ENCODE data around the gene RPL12. TPM values are rescaled to one million over a fixed set of nuclear protein-coding genes. Genes with fewer than 3 reads are reported as not detected.
A peak's percentile ranks its signal among the peaks of the same experiment; 100 is the strongest.

The RPL12 gene
- total and polyA plus RNA-seq, 10 donors: 1,013 to 9,017 (median 1,657) TPM

GRCh38 chr9:127399736-127400269 is 51.4 kb downstream of the RPL12 start:
- no peak overlapping the region for H3K27ac ChIP-seq
- DNase-seq: peak; percentile 58
- no peaks in the 10 kb centered on the region for H3K9me3 ChIP-seq
- peaks cover 0 to 50% (median 12%) of the 10 kb centered on the region in 6 donors for H3K36me3 ChIP-seq
- H3K4me3 ChIP-seq: no peak overlapping the region
- H3K4me1 ChIP-seq: peaks cover 6 to 35% (median 24%) of the 10 kb centered on the region in 6 donors
- 94 to 99% (median 96%) methylated on average over 12 to 14 of the region's 14 CpGs for WGBS, 5 donors
- TF ChIP-seq CTCF (IDR thresholded peaks at IDR 0.05 in 8 of 11, conservative IDR thresholded peaks at IDR 0.05 in 3 of 11): no peak
- no peak for TF ChIP-seq POLR2A (IDR thresholded peaks at IDR 0.05)
- no peak for TF ChIP-seq POLR2AphosphoS5 (IDR thresholded peaks at IDR 0.05)
- H3K27me3 ChIP-seq (replicated peaks in 1 of 7): peaks cover 0 to 32% (median 0%) of the 10 kb centered on the region in 7 donors
- intact Hi-C loops (cut with DNase I; ENCODE audit: low total_unique reads): loop anchor here (10.0 kb wide), 1 partner anchor 175 kb away; no protein-coding TSS in a partner anchor

- Histone ChIP-seq H3K27me3 (replicated peaks in 1 of 7) (peaks cover 0 to 40% (median 0%) of the 10 kb centered on the region in 7 donors), H3K4me3 (peak overlapping the region in 5 of 8 donors; percentile 79 to 89 (median 83)), H3K4me1 (peaks cover 6 to 35% (median 24%) of the 10 kb centered on the region in 6 donors), H3K36me3 (peaks cover 0 to 41% (median 4%) of the 10 kb centered on the region in 6 donors), H3K9me3 (no peaks in the 10 kb centered on the region), H3K27ac (peak overlapping the region in 1 of 8 donors; percentile 89)
- intact Hi-C loops (cut with DNase I; ENCODE audit: low total_unique reads): loop anchor here (10.0 kb wide), 1 partner anchor 174 kb away; no protein-coding TSS in a partner anchor
- WGBS, 5 donors: 88 to 94% (median 89%) methylated on average over 13 of the region's 13 CpGs
- DNase-seq: peak; percentile 61
- no peak for TF ChIP-seq POLR2A (IDR thresholded peaks at IDR 0.05)
- no peak for TF ChIP-seq CTCF (IDR thresholded peaks at IDR 0.05 in 8 of 11, conservative IDR thresholded peaks at IDR 0.05 in 3 of 11)
- TF ChIP-seq POLR2AphosphoS5 (IDR thresholded peaks at IDR 0.05): no peak
Measured at GRCh38 chr9:127398715-127399400, 52.3 kb downstream of the RPL12 start.

- Histone ChIP-seq H3K27ac (peak overlapping the region in 5 of 8 donors; percentile 85 to 89 (median 87)), H3K36me3 (peaks cover 0 to 35% (median 0%) of the 10 kb centered on the region in 6 donors), H3K9me3 (no peaks in the 10 kb centered on the region), H3K4me3 (peak overlapping the region; percentile 72 to 90 (median 82)), H3K27me3 (replicated peaks in 1 of 7) (peaks cover 0 to 40% (median 0%) of the 10 kb centered on the region in 7 donors), H3K4me1 (peaks cover 6 to 35% (median 24%) of the 10 kb centered on the region in 6 donors)
- 37 to 62% (median 42%) methylated on average over 4 to 5 of the region's 5 CpGs for WGBS, 5 donors
- intact Hi-C loops (cut with DNase I; ENCODE audit: low total_unique reads): loop anchor here (10.0 kb wide), 1 partner anchor 173 kb away; no protein-coding TSS in a partner anchor
- DNase-seq: peak; percentile 71
- TF ChIP-seq CTCF (IDR thresholded peaks at IDR 0.05 in 8 of 11, conservative IDR thresholded peaks at IDR 0.05 in 3 of 11) (peak in 1 of 11 experiments; percentile 19), POLR2A (IDR thresholded peaks at IDR 0.05) (no peak), POLR2AphosphoS5 (IDR thresholded peaks at IDR 0.05) (no peak)
Measured at GRCh38 chr9:127398275-127398647, 52.9 kb downstream of the RPL12 start.

Small RNA genes lying within 50 kb of the gene (small RNA-seq; reads per million reads assigned to genes)
- gene RF00019 (0 reads per million in 4 donors), gene SNORA65 (431 to 570 (median 477) reads per million in 4 donors)

Other genes starting within 250 kb of the RPL12 start
- 10 to 100 TPM in 5 of 7 donors, 1 to 10 TPM in 2; 6.6 to 14.7 (median 11.1) TPM for gene GARNL3, start 186.6 kb downstream of the RPL12 start, total RNA-seq
- 1 to 10 TPM; 2.1 to 6.3 (median 4.2) TPM for gene GARNL3, start 186.6 kb downstream of the RPL12 start, polyA plus RNA-seq
- gene SLC2A8, start 54.2 kb downstream of the RPL12 start, total RNA-seq: 10 to 100 TPM; 16.8 to 32.0 (median 23.0) TPM
- gene SLC2A8, start 54.2 kb downstream of the RPL12 start, polyA plus RNA-seq: 10 to 100 TPM; 10.0 to 18.3 (median 14.5) TPM
- 10 to 100 TPM; 10.4 to 14.7 (median 12.7) TPM for gene ZNF79, start 27.0 kb downstream of the RPL12 start, total RNA-seq
- gene ZNF79, start 27.0 kb downstream of the RPL12 start, polyA plus RNA-seq: 1 to 10 TPM; 2.3 to 4.1 (median 3.8) TPM
- gene LRSAM1, start 104 bp upstream of the RPL12 start, total RNA-seq: 10 to 100 TPM; 18.3 to 29.7 (median 24.5) TPM
- gene LRSAM1, start 104 bp upstream of the RPL12 start, polyA plus RNA-seq: 10 to 100 TPM; 13.5 to 32.1 (median 26.0) TPM
- 10 to 100 TPM; 26.0 to 75.7 (median 38.5) TPM for gene STXBP1, start 160.9 kb upstream of the RPL12 start, total RNA-seq
- gene STXBP1, start 160.9 kb upstream of the RPL12 start, polyA plus RNA-seq: 1 to 10 TPM; 4.3 to 7.6 (median 6.0) TPM